ENCODE data around the gene ZFP36L2.
A peak's percentile ranks its signal among the peaks of the same experiment; 100 is the strongest.

The ZFP36L2 gene

GRCh38 chr2:43238176-43238575 is 11.8 kb upstream of the ZFP36L2 start:
- H3K4me3 ChIP-seq (ENCODE audit: low read length), result no peak overlapping the region
- no peak for TF ChIP-seq CTCF (conservative IDR thresholded peaks at IDR 0.05; ENCODE audit: low read length)
- DNase-seq (ENCODE audit: low read depth), result peak; percentile 60

GRCh38 chr2:43233218-43234212 is 7.1 kb upstream of the ZFP36L2 start:
- no peak for DNase-seq (ENCODE audit: low read depth)
- no peak overlapping the region for H3K4me3 ChIP-seq (ENCODE audit: low read length)
- TF ChIP-seq CTCF (conservative IDR thresholded peaks at IDR 0.05; ENCODE audit: low read length), result no peak

GRCh38 chr2:43230951-43231827 is 4.8 kb upstream of the ZFP36L2 start:
- TF ChIP-seq CTCF (conservative IDR thresholded peaks at IDR 0.05; ENCODE audit: low read length), result no peak
- no peak for DNase-seq (ENCODE audit: low read depth)
- H3K4me3 ChIP-seq (ENCODE audit: low read length), result no peak overlapping the region

GRCh38 chr2:43230351-43230885 is 4.0 kb upstream of the ZFP36L2 start:
- no peak for TF ChIP-seq CTCF (conservative IDR thresholded peaks at IDR 0.05; ENCODE audit: low read length)
- H3K4me3 ChIP-seq (ENCODE audit: low read length), result no peak overlapping the region
- no peak for DNase-seq (ENCODE audit: low read depth)

GRCh38 chr2:43228756-43229659 is 2.6 kb upstream of the ZFP36L2 start:
- no peak for TF ChIP-seq CTCF (conservative IDR thresholded peaks at IDR 0.05; ENCODE audit: low read length)
- peak; percentile 25 for DNase-seq (ENCODE audit: low read depth)
- no peak overlapping the region for H3K4me3 ChIP-seq (ENCODE audit: low read length)

GRCh38 chr2:43228321-43228751 is 1.9 kb upstream of the ZFP36L2 start:
- DNase-seq (ENCODE audit: low read depth), result no peak
- TF ChIP-seq CTCF (conservative IDR thresholded peaks at IDR 0.05; ENCODE audit: low read length), result no peak
- H3K4me3 ChIP-seq (ENCODE audit: low read length), result no peak overlapping the region
